Measurements from ENCODE around the gene IL21R. TPM values are rescaled to one million over a fixed set of nuclear protein-coding genes. Genes with fewer than 3 reads are reported as not detected.
"Not testable (repeated sequence)": the region's sequence is repeated elsewhere in the genome, so short reads cannot be mapped to it uniquely, and the experiment has no call there.

The IL21R gene
- total RNA-seq, 1 donor from 2014 or later = 0.40 TPM

DNA sequence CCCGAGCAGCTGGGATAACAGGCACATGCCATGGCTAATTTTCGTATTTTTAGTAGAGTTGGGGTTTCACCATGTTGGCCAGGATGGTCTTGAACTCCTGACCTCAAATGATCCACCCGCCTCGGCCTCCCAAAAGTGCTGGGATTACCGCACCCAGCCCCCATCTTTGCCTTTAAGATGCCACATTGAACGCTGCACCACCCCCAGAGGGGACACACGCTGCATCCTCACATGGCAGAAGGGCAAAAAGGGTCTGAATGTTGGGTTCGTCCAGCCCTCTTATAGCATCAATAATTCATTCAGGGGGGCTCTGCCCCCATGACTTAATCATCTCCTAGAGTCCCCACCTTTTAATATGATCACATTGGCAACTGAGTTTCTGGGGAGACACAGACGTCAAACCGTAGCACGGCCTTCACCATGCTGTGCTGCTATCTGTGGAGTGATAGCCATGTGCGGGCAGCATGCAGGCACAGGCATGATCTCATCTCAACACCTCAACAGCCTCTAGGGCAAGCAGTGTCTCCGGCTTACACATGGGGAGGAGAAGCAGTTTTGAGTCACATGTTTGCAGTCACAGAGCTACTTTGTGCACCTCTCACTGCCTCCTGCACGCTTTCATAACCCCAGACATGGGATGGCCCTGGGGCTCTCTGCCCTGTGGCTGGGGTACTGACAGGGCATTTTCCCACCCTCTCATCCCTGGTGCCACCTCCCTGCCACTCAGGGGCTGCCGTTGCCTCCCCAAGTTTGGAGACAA, 30.0 kb downstream of the IL21R start:
- Mint-ChIP-seq H3K27me3 (ENCODE audit: unreplicated experiment) (peaks cover 8% of the 10 kb centered on the region), H3K4me3 (ENCODE audit: unreplicated experiment) (no peak overlapping the region), H3K27ac (ENCODE audit: unreplicated experiment) (no peak overlapping the region), H3K9me3 (ENCODE audit: unreplicated experiment) (no peaks in the 10 kb centered on the region), H3K36me3 (ENCODE audit: unreplicated experiment) (no peaks in the 10 kb centered on the region), H3K4me1 (ENCODE audit: unreplicated experiment) (no peaks in the 10 kb centered on the region)
- peak; percentile 73 for DNase-seq (ENCODE audit: extremely low spot score, unreplicated experiment)
- no peak for TF ChIP-seq CTCF (IDR thresholded peaks at IDR 0.05)

GRCh38 chr16:27432558-27432957, 30.6 kb downstream of the IL21R start:
- no peak for TF ChIP-seq CTCF (IDR thresholded peaks at IDR 0.05)
- no peak overlapping the region for H3K27ac Mint-ChIP-seq (ENCODE audit: unreplicated experiment)
- H3K4me3 Mint-ChIP-seq (ENCODE audit: unreplicated experiment) = no peak overlapping the region
- H3K9me3 Mint-ChIP-seq (ENCODE audit: unreplicated experiment) = no peaks in the 10 kb centered on the region
- no peak for DNase-seq (ENCODE audit: extremely low spot score, unreplicated experiment)
- no peaks in the 10 kb centered on the region for H3K36me3 Mint-ChIP-seq (ENCODE audit: unreplicated experiment)
- no peaks in the 10 kb centered on the region for H3K4me1 Mint-ChIP-seq (ENCODE audit: unreplicated experiment)
- peaks cover 5% of the 10 kb centered on the region for H3K27me3 Mint-ChIP-seq (ENCODE audit: unreplicated experiment)

- not testable (repeated sequence) for H3K27ac Mint-ChIP-seq (ENCODE audit: unreplicated experiment); H3K4me1 Mint-ChIP-seq (ENCODE audit: unreplicated experiment); H3K27me3 Mint-ChIP-seq (ENCODE audit: unreplicated experiment); H3K4me3 Mint-ChIP-seq (ENCODE audit: unreplicated experiment); H3K36me3 Mint-ChIP-seq (ENCODE audit: unreplicated experiment); H3K9me3 Mint-ChIP-seq (ENCODE audit: unreplicated experiment); DNase-seq (ENCODE audit: extremely low spot score, unreplicated experiment)
These were observed 31.2 kb downstream of the IL21R start for GRCh38 chr16:27433191-27433590.

DNA sequence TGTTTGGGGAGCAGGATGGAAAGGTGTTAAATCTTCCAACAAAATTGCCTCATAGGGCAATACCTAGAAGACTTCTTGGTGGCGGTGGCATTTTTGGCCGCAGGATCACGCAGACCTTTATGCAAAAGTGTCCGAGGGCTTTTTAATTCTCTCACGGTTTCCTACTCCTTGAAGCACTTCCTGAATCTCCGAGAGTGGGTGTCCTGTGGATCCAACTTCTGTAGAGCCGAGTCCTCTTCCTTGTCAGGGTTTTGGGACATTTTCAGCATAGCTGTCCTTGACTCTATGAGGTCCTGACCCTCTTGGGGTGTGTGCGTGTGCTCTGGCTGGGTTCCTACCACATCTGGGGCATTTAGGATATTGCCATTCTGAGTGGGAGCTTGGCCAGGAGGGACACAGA, 31.7 kb downstream of the IL21R start:
- Mint-ChIP-seq H3K36me3 (ENCODE audit: unreplicated experiment) (no peaks in the 10 kb centered on the region), H3K27ac (ENCODE audit: unreplicated experiment) (no peak overlapping the region), H3K4me3 (ENCODE audit: unreplicated experiment) (no peak overlapping the region), H3K9me3 (ENCODE audit: unreplicated experiment) (no peaks in the 10 kb centered on the region), H3K27me3 (ENCODE audit: unreplicated experiment) (no peaks in the 10 kb centered on the region), H3K4me1 (ENCODE audit: unreplicated experiment) (no peaks in the 10 kb centered on the region)
- TF ChIP-seq CTCF (IDR thresholded peaks at IDR 0.05) = no peak
- no peak for DNase-seq (ENCODE audit: extremely low spot score, unreplicated experiment)

DNA sequence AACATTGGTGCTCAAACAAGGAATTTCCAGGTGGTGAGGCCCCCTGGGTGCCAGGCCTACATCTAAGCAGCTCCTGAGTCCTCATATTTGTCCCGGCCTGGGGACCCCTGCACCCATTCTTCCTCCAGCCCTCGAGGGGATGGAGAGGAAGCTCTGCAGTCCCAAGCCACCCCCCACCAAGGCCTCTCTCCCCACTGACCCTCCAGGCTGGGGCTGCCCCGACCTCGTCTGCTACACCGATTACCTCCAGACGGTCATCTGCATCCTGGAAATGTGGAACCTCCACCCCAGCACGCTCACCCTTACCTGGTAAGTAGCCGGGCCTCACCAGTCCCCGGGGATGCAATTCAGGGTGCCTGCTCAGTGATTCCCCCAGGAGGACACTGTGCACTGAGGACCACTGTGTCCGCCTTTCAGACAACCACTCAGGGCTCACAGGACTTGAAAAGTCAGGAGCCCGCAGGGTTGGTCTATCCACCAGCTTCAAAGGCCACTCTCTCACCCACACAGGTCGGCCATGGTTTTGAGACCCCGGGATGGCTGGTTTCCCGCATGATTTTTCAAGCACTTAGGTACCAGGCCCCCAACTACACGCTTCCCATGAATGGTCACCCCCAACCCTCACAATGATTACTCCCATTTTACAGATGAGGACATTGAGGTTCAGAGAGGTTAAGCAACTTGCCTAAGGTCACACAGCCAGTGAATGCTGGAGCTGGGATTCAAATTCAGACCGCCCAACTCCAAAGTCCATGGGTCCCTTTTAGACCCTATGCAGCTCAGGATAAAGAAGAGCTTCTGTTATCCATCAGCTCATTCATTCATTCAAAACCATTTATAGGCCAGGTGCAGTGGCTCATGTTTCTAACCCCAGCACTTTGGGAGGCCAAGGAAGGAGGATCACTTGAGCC, 32.4 kb downstream of the IL21R start:
- DNase-seq (ENCODE audit: extremely low spot score, unreplicated experiment) = peak; percentile 76
- H3K9me3 Mint-ChIP-seq (ENCODE audit: unreplicated experiment) = no peaks in the 10 kb centered on the region
- H3K27me3 Mint-ChIP-seq (ENCODE audit: unreplicated experiment) = no peaks in the 10 kb centered on the region
- TF ChIP-seq CTCF (IDR thresholded peaks at IDR 0.05) = no peak
- no peak overlapping the region for H3K4me3 Mint-ChIP-seq (ENCODE audit: unreplicated experiment)
- H3K36me3 Mint-ChIP-seq (ENCODE audit: unreplicated experiment) = no peaks in the 10 kb centered on the region
- H3K27ac Mint-ChIP-seq (ENCODE audit: unreplicated experiment) = no peak overlapping the region
- H3K4me1 Mint-ChIP-seq (ENCODE audit: unreplicated experiment) = no peaks in the 10 kb centered on the region

GRCh38 chr16:27435146-27435545, 33.2 kb downstream of the IL21R start:
- not testable (repeated sequence) for H3K4me3 Mint-ChIP-seq (ENCODE audit: unreplicated experiment); H3K27ac Mint-ChIP-seq (ENCODE audit: unreplicated experiment); H3K27me3 Mint-ChIP-seq (ENCODE audit: unreplicated experiment); H3K9me3 Mint-ChIP-seq (ENCODE audit: unreplicated experiment); H3K4me1 Mint-ChIP-seq (ENCODE audit: unreplicated experiment); H3K36me3 Mint-ChIP-seq (ENCODE audit: unreplicated experiment)
- DNase-seq (ENCODE audit: extremely low spot score, unreplicated experiment) = peak; percentile 64
